COLO668 (cell line): Measurements from ENCODE around the gene EIF6.

Source experiments
- DNase-seq: peaks from one replicate; lab custom pipeline; 2025; ENCODE audit not compliant: unreplicated experiment; lab: John Stamatoyannopoulos, UW

EIF6 gene

GRCh38 chr20:35281506-35282101, 3.0 kb downstream of the EIF6 start:
- no peak for DNase-seq

GRCh38 chr20:35280523-35280922, 4.0 kb downstream of the EIF6 start:
- no peak for DNase-seq

- no peak for DNase-seq
These were observed 4.9 kb downstream of the EIF6 start for GRCh38 chr20:35279533-35280174.

- no peak for DNase-seq
These were observed 5.5 kb downstream of the EIF6 start for GRCh38 chr20:35279040-35279439.

GRCh38 chr20:35277531-35278395, 6.8 kb downstream of the EIF6 start, which contains the start of gene MMP24OS:
MMP24OS (minus strand) TSS chr20:35278122; CDS start chr20:35277929, 193 bp downstream.
- DNase-seq: peak; percentile 97

GRCh38 chr20:35277127-35277526, 7.4 kb downstream of the EIF6 start:
- no peak for DNase-seq

GRCh38 chr20:35276408-35276807, 8.2 kb downstream of the EIF6 start:
- DNase-seq: no peak

- no peak for DNase-seq
These were observed 8.8 kb downstream of the EIF6 start for GRCh38 chr20:35275741-35276251.

GRCh38 chr20:35274172-35275092, 10.1 kb downstream of the EIF6 start:
- no peak for DNase-seq

- DNase-seq: no peak
These were observed 11.0 kb downstream of the EIF6 start for GRCh38 chr20:35273449-35274171.

- no peak for DNase-seq
These were observed 12.7 kb downstream of the EIF6 start for GRCh38 chr20:35271904-35272303.

GRCh38 chr20:35271073-35271882, 13.3 kb downstream of the EIF6 start:
- DNase-seq: no peak

GRCh38 chr20:35270021-35270902, 14.3 kb downstream of the EIF6 start:
- no peak for DNase-seq

- DNase-seq: peak; percentile 56
These were observed 15.4 kb downstream of the EIF6 start for GRCh38 chr20:35269055-35269781.

GRCh38 chr20:35267092-35267491, 17.5 kb downstream of the EIF6 start:
- no peak for DNase-seq

- no peak for DNase-seq
These were observed 19.8 kb downstream of the EIF6 start for GRCh38 chr20:35264755-35265154.

GRCh38 chr20:35263532-35264341, 20.8 kb downstream of the EIF6 start:
- DNase-seq: no peak
